22Rv1 (cell line): ENCODE results near the gene PDHX.

Source experiments
- CTCF ChIP-seq: fragments of 450-650 bp; IDR thresholded peaks from 2 replicates; pipeline ENCODE4 v1.5.1; 2017; ENCODE audit warnings: mild to moderate bottlenecking
- ZFX ChIP-seq: fragments of 450-650 bp; IDR thresholded peaks from 2 replicates; pipeline ENCODE4 v1.6.1; 2017; ENCODE audit warnings: antibody characterized with exemption, borderline replicate concordance

GRCh38 chr11:34897171-34897870 is 19.1 kb upstream of the PDHX start:
- TF ChIP-seq CTCF (no peak), ZFX (no peak)
